Measurements from ENCODE around the gene CFAP77.

Gene CFAP77

DNA sequence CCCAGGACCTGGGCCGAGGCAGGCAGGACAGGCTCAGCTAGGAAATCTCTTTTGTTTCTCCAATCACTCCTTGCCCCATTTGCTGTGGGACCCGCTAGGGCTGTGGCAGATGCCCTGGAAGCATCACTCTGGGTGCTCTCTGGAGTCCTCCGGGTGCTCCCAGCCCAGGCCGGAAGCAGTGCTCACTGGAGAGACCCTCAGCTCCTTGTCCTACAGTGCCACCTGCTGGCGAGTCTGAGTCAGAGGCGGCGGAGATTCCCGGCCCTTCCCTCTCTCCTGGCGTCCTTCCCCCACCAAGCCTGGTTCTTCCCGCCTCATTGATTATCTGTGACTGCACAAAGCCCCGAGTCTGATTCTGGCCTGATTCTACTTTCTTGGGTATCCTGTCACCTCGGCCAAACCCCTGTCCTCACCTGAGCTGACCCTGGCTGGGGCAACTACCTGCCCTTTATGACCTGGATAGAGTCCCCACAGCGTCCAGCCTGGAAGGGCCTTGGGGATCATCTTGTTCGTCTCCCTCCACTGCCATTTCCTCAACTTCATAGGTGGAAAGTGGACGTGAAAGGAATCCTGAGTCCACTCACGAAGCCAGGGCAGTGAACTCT lies 165.1 kb downstream of the CFAP77 start:
- no peaks in the 10 kb centered on the region for H3K4me1 ChIP-seq (ENCODE audit: control insufficient read depth, insufficient read depth, low read length)
- peaks cover 12% of the 10 kb centered on the region for H3K27me3 ChIP-seq (ENCODE audit: control insufficient read depth, insufficient read depth, low read length)
- no peak overlapping the region for H3K27ac ChIP-seq (ENCODE audit: low read depth, low read length)
- H3K36me3 ChIP-seq (ENCODE audit: control insufficient read depth, insufficient read depth, low read length) = no peaks in the 10 kb centered on the region
- H3K9ac ChIP-seq (ENCODE audit: low read length) = no peak overlapping the region
- H3K4me3 ChIP-seq (ENCODE audit: low read length) = no peak overlapping the region

DNA sequence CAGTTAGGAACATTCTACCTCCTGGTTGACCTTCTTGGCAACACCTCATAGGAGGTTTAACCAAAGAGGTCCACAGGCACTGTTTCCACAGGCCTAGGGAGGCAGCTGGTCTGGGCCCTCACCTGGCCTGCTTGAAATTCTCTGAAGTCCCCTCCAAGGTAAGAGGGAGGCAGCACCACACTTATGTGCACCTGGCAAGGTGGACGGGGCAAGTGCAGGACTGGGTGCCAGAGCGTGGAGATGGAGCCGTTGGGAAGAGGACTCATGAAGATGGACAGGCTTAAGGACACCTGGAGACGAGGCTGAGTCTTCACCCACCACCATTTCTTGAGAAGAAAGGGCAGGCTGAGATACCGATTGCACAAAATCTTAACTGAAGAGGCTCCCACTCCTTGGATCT lies 165.8 kb downstream of the CFAP77 start:
- Histone ChIP-seq H3K9ac (ENCODE audit: low read length) (no peak overlapping the region), H3K27me3 (ENCODE audit: control insufficient read depth, insufficient read depth, low read length) (peaks cover 15% of the 10 kb centered on the region), H3K4me3 (ENCODE audit: low read length) (no peak overlapping the region), H3K4me1 (ENCODE audit: control insufficient read depth, insufficient read depth, low read length) (no peaks in the 10 kb centered on the region), H3K36me3 (ENCODE audit: control insufficient read depth, insufficient read depth, low read length) (no peaks in the 10 kb centered on the region), H3K27ac (ENCODE audit: low read depth, low read length) (no peak overlapping the region)

- peaks cover 2% of the 10 kb centered on the region for H3K4me1 ChIP-seq (ENCODE audit: control insufficient read depth, insufficient read depth, low read length)
- H3K36me3 ChIP-seq (ENCODE audit: control insufficient read depth, insufficient read depth, low read length) = no peaks in the 10 kb centered on the region
- H3K9ac ChIP-seq (ENCODE audit: low read length) = no peak overlapping the region
- no peak overlapping the region for H3K27ac ChIP-seq (ENCODE audit: low read depth, low read length)
- no peak overlapping the region for H3K4me3 ChIP-seq (ENCODE audit: low read length)
- H3K27me3 ChIP-seq (ENCODE audit: control insufficient read depth, insufficient read depth, low read length) = peaks cover 24% of the 10 kb centered on the region
These were observed 167.1 kb downstream of the CFAP77 start for GRCh38 chr9:132577119-132577518.

DNA sequence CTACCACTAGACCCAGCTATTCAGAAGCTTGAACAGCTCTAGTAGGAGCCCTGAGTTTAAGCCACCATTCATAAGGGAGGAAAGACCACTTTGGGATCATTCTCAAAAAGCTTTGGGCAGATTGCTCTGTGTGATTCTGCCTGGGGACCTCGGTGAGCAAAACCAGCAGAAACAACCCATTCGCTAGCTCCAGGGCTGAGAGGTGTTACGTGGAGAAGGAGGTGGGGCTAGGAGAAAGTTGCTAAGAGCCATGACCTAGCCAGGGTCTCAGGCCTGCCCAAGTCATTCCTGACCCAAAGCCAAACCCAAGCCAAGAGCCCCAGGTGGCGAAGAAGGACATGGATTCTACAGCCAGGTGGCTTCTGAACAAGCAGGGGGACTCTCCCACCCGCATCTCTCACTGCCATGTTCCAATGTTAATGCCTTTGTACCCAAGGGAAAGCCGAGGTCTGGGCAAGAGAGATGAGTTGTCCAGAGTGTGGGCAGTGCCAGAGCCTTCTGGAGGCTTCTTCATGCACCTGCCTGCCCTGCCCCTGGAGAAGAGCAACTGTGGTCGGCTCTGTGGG lies 168.4 kb downstream of the CFAP77 start:
- H3K27me3 ChIP-seq (ENCODE audit: control insufficient read depth, insufficient read depth, low read length) = peaks cover 33% of the 10 kb centered on the region
- no peaks in the 10 kb centered on the region for H3K36me3 ChIP-seq (ENCODE audit: control insufficient read depth, insufficient read depth, low read length)
- no peak overlapping the region for H3K9ac ChIP-seq (ENCODE audit: low read length)
- no peak overlapping the region for H3K4me3 ChIP-seq (ENCODE audit: low read length)
- peaks cover 2% of the 10 kb centered on the region for H3K4me1 ChIP-seq (ENCODE audit: control insufficient read depth, insufficient read depth, low read length)
- no peak overlapping the region for H3K27ac ChIP-seq (ENCODE audit: low read depth, low read length)

- no peaks in the 10 kb centered on the region for H3K36me3 ChIP-seq (ENCODE audit: control insufficient read depth, insufficient read depth, low read length)
- H3K4me1 ChIP-seq (ENCODE audit: control insufficient read depth, insufficient read depth, low read length) = peaks cover 2% of the 10 kb centered on the region
- no peak overlapping the region for H3K27ac ChIP-seq (ENCODE audit: low read depth, low read length)
- no peak overlapping the region for H3K4me3 ChIP-seq (ENCODE audit: low read length)
- peaks cover 39% of the 10 kb centered on the region for H3K27me3 ChIP-seq (ENCODE audit: control insufficient read depth, insufficient read depth, low read length)
- H3K9ac ChIP-seq (ENCODE audit: low read length) = no peak overlapping the region
These were observed 169.4 kb downstream of the CFAP77 start for GRCh38 chr9:132579427-132579798.

- Histone ChIP-seq H3K9ac (ENCODE audit: low read length) (no peak within 1 kb of the TSS), H3K27ac (ENCODE audit: low read depth, low read length) (no peak within 1 kb of the TSS), H3K27me3 (ENCODE audit: control insufficient read depth, insufficient read depth, low read length) (peaks cover 64% of the 10 kb centered on the region), H3K36me3 (ENCODE audit: control insufficient read depth, insufficient read depth, low read length) (no peaks in the 10 kb centered on the region), H3K4me1 (ENCODE audit: control insufficient read depth, insufficient read depth, low read length) (peaks cover 2% of the 10 kb centered on the region), H3K4me3 (ENCODE audit: low read length) (peak within 1 kb of the TSS; percentile 41)
These were observed 172.3 kb downstream of the CFAP77 start, which contains the start of gene BARHL1 for GRCh38 chr9:132582276-132582785. Gene BARHL1 (plus strand): TSS chr9:132582606. CDS start chr9:132582798, 192 bp downstream.

DNA sequence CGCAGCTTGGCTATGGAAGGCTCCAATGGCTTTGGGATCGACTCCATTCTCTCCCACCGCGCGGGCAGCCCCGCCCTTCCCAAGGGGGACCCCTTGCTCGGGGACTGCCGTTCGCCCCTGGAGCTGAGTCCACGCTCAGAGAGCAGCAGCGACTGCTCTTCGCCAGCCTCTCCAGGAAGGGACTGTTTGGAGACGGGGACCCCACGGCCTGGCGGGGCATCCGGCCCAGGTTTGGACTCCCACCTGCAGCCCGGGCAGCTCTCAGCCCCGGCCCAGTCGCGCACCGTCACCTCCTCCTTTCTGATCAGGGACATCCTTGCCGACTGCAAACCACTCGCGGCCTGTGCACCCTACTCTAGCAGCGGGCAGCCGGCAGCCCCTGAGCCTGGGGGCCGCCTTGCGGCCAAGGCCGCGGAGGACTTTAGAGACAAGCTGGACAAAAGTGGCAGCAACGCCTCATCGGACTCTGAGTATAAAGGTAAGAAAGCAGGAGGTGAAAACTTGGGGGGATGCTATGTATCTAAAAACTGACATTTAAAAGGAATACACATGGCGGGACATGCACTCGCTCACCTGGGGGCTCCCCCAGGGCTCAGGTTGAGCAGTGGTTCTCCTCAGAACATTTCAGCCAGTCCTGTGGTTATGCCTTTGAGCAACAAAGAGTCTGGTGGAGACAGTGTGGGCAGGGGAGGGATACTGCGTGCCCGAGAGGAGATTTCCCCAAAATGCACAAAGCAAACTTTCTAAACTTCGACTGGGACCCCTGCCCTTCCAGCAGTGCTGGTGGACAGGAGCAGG lies 173.0 kb downstream of the CFAP77 start:
- Histone ChIP-seq H3K9ac (ENCODE audit: low read length) (no peak overlapping the region), H3K27me3 (ENCODE audit: control insufficient read depth, insufficient read depth, low read length) (peaks cover 70% of the 10 kb centered on the region), H3K27ac (ENCODE audit: low read depth, low read length) (no peak overlapping the region)

GRCh38 chr9:132583584-132584304 lies 173.7 kb downstream of the CFAP77 start:
- Histone ChIP-seq H3K4me1 (ENCODE audit: control insufficient read depth, insufficient read depth, low read length) (peaks cover 2% of the 10 kb centered on the region), H3K27me3 (ENCODE audit: control insufficient read depth, insufficient read depth, low read length) (peaks cover 77% of the 10 kb centered on the region), H3K9ac (ENCODE audit: low read length) (no peak overlapping the region), H3K4me3 (ENCODE audit: low read length) (no peak overlapping the region), H3K27ac (ENCODE audit: low read depth, low read length) (no peak overlapping the region), H3K36me3 (ENCODE audit: control insufficient read depth, insufficient read depth, low read length) (no peaks in the 10 kb centered on the region)

More for the DNA sequence above, 173.0 kb downstream of the CFAP77 start:
- H3K36me3 ChIP-seq (ENCODE audit: control insufficient read depth, insufficient read depth, low read length) = no peaks in the 10 kb centered on the region
- peaks cover 2% of the 10 kb centered on the region for H3K4me1 ChIP-seq (ENCODE audit: control insufficient read depth, insufficient read depth, low read length)
- no peak overlapping the region for H3K4me3 ChIP-seq (ENCODE audit: low read length)

GRCh38 chr9:132584601-132585560 lies 174.9 kb downstream of the CFAP77 start:
- no peaks in the 10 kb centered on the region for H3K36me3 ChIP-seq (ENCODE audit: control insufficient read depth, insufficient read depth, low read length)
- no peak overlapping the region for H3K27ac ChIP-seq (ENCODE audit: low read depth, low read length)
- no peak overlapping the region for H3K4me3 ChIP-seq (ENCODE audit: low read length)
- H3K9ac ChIP-seq (ENCODE audit: low read length) = no peak overlapping the region
- peaks cover 2% of the 10 kb centered on the region for H3K4me1 ChIP-seq (ENCODE audit: control insufficient read depth, insufficient read depth, low read length)
- peaks cover 72% of the 10 kb centered on the region for H3K27me3 ChIP-seq (ENCODE audit: control insufficient read depth, insufficient read depth, low read length)

DNA sequence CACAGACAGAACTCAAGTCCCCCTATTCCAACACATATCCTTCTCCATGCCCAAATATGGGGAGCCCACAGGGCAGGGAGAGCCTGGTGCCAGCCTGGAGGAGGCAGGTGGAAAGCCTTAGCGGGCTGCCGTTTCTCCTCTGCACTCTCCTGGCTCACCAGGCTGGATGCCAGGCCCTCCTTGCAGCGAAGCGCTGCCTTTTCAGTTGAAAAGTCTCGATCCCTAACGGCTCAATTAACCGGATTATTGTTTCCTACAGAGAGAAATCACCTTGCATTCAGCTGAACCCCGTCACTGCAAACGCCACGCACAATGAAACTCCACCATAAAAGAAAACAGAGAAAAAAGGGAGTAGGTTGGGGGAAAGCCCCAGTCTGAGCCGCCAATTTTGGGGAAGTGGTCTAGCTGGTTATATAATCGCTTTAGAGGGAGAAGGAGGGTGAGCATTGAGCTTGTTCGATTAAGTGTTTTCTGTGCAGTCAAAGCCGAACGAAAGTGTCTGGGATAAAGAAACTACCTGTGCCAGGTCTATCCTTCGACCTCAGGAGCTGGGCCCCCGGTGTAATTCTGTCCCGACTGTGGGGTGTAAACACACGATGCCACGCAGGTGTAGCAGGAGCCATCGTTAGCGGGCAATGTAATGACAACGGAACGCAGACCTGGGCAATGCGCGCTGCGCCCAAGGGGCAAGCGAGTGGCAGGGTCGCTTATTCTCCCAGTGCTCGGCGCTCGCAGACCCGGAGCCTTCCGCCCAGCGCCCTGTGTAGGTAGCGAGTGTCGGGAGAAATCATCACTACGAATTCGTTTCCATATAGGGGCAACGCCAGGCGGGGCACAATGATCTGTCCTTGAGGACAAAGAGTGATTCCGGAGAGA lies 176.2 kb downstream of the CFAP77 start:
- peaks cover 2% of the 10 kb centered on the region for H3K4me1 ChIP-seq (ENCODE audit: control insufficient read depth, insufficient read depth, low read length)
- no peak overlapping the region for H3K27ac ChIP-seq (ENCODE audit: low read depth, low read length)
- no peak overlapping the region for H3K9ac ChIP-seq (ENCODE audit: low read length)
- H3K4me3 ChIP-seq (ENCODE audit: low read length) = no peak overlapping the region
- peaks cover 65% of the 10 kb centered on the region for H3K27me3 ChIP-seq (ENCODE audit: control insufficient read depth, insufficient read depth, low read length)
- no peaks in the 10 kb centered on the region for H3K36me3 ChIP-seq (ENCODE audit: control insufficient read depth, insufficient read depth, low read length)

Data from rectal smooth muscle tissue (tissue), 1 donor.